DMS79 treated with DMSO at 0.1 percent for 48 hours (cell line): Measurements from ENCODE around the gene CIB1.
A peak's percentile ranks its signal among the peaks of the same experiment; 100 is the strongest.
"Not testable (repeated sequence)": the region's sequence is repeated elsewhere in the genome, so short reads cannot be mapped to it uniquely, and the experiment has no call there.

Experiments
- DNase-seq: peaks from one replicate; lab custom pipeline; 2025; lab: John Stamatoyannopoulos, UW

The CIB1 gene

DNA sequence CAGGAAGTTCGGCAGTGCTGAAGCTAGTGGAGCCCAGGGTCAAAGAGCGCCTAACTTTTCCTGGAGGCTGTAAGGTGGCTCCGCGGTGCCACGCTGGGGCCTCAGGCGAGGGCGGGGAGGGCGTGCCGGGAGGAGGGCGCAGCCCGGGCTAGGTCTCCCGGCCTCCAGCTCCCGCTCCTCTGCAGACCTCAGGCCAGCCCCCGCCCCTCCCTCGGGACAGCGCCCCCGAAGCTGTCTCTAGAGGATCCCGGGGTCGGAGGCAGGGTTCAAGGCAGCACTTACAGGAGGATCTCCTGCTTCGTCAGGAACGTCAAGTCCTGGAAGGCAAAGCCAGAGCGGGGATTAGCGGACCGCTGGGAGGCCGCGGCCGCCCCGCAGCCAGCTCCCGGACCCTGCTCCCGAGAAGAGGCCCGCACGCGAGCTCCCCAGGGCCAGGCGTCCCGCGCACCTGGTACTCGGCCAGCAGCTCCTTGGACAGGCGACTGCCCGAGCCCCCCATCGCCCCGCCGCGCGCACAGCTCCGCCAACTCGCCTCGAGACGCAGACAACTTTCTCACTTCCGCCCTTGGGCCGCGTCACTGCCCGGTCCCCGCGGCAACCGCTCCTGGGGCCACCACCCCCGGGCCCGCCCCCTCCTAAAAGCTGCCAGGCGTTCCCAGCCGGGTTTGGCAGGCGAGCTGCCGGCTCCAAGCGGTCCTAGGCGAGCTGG is at the start of gene CIB1:
CIB1 (minus strand) TSS at position 555 of the 709 bp plus-strand sequence; CDS start at position 499, 56 bp downstream.
- no peak for DNase-seq

DNA sequence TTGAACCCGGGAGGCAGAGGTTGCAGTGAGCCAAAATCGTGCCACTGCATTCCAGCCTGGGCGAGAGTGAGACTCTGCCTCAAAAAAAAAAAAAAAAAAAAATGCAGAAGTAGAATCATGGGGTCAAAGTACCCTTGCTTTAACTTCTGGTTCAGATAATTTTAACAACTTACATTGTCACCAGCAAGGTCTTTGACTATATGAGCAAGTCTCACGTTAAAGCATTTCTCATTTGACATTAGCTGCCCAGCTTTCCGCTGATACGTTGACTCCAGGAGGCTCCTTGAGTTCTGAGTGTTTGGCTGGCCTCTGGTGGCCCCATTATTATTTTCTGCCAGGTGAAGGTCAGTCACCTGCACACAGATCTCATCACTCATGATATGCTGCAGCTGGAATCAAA is 47.9 kb upstream of the CIB1 start:
- DNase-seq: not testable (repeated sequence)

DNA sequence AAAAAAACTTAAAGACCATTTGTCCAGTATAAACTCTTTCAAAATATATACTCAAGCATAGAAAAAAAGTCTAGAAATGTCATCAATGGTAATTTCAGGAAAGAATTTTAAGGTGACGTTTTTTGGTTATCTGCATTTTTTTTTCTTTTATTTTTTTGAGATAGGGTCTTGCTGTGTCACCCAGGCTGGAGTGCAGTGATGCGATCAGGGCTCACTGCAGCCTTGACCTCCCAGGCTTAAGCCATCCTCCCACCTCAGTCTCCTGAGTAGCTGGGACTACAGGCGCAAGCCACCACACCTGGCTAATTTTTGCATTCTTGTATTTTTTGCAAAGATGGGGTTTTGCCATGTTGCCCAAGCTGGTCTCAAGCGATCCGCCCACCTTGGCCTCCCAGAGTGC is 47.0 kb upstream of the CIB1 start:
- DNase-seq: not testable (repeated sequence)

DNA sequence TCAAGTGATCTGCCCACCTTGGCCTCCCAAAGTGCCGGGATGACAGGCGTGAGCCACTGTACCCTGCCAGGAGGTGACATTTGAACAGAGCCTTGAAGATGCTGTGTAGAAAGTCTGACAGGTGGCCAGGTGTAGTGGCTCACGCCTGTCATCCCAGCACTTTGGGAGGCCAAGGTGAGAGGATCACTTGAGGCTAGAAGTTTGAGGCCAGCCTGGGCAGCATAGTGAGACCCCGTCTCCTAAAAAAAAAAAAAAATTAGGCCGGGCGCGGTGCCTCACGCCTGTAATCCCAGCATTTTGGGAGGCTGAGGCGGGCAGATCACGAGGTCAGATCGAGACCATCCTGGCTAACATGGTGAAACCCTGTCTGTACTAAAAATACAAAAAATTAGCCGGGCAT is 44.7 kb upstream of the CIB1 start:
- not testable (repeated sequence) for DNase-seq

DNA sequence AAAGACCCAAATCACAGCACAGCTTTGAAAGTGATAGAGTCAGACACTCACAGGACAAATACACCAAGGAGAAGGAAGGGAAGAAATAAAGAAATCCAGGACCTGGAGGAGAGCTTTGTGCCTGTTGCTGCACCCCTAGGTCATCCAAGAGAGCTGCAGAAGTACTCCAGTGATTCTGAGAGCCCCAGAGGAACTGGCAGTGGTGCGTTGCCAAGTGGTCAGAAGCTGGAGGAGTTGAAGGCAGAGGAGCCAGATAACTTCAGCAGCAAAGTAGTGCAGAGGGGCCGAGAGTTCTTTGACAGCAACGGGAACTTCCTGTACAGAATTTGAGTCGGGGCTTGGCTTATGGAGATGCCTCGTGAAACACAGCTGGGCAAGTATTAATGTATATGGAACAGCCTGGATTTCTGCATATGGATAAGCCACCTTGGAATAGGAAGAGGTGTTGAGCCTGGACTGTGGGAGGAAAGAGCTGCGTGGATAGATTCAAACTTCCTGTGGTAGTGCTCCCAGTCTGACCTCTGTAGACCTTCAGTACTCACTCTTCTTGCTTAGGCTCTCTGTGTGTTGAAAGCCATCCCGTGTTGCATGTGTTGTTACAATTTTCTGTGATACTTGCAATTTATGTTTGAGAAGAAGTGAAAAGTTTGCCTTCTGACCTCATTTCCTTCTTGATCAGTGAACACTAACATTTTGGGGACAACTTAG is 37.9 kb upstream of the CIB1 start:
- no peak for DNase-seq

DNA sequence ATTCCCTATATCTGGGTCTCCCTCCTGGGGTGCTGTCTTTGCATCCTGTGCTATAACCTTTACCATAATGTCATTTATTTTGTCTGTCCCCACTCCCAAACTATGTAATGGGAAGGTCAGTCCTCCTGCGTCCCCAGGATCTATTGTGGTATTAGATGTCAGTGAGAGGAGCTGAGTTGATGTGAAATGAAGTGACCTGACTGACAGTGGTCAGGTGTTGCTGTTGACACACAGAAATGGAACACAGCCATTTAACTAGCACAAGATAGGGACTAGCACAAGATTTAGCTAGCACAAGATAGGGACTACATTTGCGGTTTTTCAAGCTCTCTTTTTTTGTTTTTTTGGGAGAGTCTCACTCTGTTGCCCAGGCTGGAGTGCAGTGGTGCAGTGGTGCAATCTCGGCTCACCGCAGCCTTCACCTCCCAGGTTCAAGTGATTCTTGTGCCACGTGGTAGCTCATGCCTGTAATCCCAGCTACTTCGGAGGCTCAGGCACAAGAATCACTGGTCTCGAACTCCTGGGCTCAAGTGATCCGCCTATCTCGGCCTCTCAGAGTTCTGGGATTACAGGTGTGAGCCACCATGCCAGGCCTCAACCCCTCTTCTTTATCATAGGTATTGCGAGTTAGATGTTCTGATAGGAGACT is 36.9 kb upstream of the CIB1 start:
- DNase-seq: no peak

DNA sequence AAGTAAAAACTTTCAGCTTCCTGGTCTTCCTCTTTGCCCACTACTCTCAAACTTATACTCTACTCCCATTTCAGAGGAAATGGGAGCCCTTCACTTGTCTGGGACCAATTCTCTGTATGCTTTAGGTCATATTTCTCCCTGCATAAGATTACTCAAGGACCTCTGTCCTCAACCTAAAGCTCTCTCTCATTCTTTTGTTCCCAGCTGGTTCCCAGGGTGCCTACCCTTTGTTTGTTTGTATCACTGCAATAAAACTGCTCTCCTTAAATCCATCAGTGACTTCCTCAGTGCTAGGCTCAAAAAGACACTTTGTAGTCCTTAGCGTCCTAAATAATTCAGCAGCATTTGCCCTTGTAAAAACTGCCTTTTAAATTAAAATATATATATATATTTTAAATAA is 34.7 kb upstream of the CIB1 start:
- DNase-seq: peak; percentile 20

DNA sequence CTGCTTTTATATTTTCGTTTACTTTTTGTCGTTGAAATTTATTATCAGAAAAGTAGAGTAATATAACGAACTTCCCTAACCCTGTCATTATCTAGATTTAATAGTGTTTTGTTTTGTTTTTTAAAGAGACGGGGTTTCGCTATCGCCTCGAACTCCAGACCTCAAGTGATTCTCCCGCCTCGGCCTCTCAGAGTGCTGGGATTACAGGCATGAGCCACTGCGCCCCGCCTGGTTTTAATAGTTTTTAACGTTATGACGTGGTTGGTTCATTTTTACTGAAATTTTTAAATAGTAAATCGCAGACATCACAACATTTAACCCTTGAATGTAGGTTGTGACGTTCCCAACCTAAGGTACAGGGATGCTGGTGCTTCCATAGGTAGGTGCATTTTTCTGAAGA is 32.7 kb upstream of the CIB1 start:
- DNase-seq: no peak

DNA sequence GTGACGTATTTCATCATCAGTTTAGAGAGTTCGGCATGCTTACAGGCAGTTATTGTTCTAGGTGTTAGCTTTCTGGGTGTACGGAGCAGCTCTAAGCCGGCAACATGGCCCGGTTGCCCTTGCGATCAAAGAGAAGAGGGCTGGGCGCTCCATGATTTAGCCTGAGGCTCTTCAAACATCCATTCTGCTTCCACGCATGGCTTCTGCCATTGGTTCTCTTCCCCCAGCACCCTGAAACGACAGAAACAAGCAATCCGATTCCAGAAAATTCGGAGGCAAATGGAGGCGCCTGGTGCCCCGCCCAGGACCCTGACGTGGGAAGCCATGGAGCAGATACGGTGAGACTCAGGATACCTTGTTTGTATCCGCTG is 32.3 kb upstream of the CIB1 start:
- DNase-seq: peak; percentile 62

DNA sequence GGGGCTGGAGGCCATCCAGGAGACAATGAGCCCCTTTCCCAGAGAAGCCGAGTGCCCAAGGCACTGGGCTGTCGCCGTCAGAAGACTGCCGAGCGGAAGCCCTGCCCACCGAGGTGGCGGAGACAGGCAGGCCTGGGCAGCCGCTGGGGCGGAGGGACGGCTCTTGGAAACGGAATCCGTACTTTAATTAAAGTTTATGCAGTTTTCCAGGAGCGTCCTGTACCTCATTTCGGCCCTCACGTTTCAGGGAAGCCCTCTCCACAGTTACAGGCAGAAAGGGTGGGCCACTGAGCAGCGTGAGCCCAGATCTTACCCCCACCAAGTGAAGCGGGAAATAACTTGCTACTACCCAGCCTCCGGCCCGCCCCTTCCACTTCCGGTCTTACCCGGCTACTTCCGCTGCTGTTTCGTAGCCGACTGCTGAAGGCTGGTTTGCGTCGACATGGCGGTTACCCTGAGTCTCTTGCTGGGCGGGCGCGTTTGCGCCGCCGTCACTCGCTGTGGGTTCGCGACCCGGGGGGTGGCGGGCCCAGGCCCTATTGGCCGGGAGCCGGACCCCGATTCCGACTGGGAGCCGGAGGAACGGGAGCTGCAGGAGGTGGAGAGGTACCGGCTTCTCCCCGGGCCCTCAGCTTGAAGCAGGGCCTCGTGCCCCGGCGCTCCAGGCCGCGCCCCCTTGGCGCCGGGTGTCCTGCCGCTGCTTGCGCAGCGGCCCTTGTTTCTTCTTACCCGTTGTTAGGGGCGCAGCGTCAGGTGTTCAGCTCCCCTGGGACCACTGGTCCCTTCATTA is 31.7 kb upstream of the CIB1 start, which contains the start of gene NGRN:
NGRN (plus strand) TSS at position 402 of the 790 bp plus-strand sequence; CDS start at position 443, 41 bp downstream.
- peak; percentile 73 for DNase-seq

DNA sequence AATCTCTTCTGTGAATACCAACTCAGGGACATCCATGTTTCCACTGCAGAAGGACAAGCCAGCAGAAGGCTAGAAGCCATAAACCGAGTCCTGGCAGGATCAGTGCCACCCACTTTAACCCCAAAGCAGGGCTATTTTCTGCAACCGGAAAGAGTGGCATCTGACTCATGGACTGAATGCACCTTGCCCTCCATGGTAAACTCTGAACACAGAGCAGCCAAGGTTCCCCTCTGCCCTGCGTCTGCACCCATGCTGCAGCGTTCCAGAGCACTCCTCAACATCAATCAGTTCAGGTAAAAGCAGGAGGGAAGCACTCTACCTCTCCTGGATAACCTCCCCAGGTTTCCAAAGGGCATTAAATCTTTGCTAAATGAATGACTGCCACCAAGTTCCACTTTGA is 30.9 kb upstream of the CIB1 start:
- DNase-seq: no peak

DNA sequence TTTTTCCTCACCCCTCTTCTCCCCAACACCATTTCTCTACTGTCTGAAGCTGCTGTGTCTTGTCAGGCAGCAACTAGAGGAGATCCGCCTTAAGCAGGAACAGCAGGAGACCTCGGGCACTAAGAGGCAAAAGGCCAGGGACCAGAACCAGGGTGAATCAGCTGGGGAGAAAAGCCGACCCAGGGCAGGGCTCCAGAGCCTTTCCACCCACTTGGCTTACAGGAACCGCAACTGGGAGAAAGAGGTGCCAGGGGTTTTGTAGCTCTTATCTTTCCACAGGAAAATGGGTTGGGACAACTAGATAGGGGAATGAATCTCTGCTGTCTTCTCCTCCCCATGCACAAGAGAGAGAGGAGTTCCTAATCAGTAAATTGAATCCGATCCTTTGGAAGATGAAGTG is 28.7 kb upstream of the CIB1 start:
- DNase-seq: no peak

DNA sequence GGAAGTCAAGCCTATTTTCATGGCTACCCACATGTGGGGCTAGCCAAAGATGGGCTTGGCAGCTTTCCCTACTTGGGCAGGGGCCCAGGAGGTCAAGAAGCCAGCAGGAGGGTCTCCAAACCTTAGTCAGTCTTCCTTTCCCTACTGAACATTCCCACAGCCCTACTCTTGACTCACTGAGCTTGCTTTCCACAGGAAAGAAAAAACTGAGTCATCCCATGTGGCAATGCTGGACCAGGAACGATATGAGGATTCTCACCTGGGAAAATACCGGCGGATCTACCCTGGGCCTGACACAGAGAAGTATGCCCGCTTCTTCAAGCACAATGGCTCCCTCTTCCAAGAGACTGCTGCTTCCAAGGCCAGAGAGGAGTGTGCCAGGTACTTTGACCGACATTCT is 28.1 kb upstream of the CIB1 start:
- DNase-seq: no peak

DNA sequence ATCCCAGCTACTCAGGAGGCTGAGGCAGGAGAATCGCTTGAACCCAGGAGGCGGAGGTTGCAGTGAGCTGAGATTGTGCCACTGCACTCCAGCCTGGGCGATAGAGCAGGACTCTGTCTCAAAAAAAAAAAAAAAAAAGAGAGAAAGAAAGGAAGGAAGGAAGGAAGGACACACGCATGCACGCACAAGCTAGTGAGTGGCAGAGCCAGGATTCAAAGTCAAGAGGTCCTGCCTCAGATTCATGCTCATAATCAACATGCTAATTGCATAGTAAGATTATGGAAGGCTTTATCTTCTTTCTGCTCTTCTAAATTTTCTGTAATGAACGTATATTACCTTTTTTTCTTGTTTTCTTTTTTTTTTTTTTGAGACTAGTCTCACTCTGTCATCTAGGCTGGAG is 27.0 kb upstream of the CIB1 start:
- DNase-seq: not testable (repeated sequence)

DNA sequence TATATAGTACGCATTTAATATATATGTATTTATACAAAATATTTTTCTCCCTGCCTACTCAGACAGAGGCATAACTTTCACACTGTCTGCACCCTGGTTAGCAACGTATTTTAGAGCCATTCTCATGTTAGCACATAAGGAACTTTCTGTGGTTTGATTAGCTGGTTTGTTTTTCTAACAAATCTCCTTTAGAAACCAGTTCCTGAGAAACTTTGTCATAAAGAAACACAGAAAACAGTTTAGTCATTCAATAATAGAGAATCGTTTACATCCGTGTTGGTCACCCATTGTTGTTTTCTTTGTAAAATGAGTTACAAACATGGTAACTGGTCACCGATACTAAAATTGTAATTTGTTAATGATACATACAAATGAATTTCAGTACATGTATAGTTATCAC is 25.8 kb upstream of the CIB1 start:
- no peak for DNase-seq

DNA sequence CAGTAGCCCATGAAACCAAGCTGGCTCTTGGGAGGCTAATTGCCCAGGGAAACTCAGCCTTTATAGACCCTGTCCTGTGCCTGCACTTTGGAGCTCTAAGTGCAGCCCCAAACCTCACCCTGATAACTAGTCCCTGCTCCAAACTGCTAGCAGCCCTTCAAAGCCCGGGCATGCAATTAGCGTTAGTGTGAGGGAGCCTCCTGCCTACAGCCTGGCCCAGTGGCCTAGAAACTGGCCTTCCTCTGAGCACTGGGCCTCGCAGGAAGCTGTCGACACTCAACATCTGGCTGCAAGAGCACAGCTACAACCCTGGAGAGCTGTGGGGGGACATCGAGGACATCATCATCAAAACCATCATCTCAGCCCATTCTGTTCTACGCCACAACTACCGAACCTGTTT is 24.0 kb upstream of the CIB1 start:
- no peak for DNase-seq

DNA sequence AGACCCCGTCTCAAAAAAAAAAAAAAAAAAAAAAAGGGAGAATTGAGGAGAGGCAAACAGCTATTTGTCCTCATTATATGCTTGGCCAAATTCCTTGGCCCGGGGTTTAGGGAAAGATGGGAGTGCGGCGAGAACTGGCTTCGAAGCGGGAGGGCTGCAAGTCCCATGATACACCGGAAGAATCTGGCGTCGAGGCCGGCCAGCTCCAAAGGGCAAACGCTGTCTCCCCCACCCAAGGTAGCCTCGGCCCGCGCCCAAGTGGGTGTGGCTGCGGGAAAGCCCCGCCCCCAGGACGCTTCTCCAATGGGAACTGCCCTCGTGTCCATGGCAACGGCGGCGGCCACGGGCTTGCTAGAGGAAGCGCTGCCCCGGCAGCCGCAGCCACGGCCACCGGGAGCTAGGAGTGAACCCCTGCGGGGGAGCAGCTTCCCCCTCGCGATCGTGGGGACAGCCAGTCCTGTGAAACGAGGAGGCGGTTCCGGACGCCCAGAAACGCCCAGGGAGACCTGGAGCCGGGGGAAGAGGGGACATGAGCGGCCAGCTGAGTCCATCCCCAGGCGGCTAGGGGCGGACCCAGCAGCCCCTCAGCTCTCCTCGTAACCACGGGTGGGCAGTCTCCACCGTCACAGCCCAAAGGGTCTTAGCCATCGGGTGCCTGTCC is 15.6 kb upstream of the CIB1 start, which contains the start of gene TTLL13:
TTLL13 (plus strand) TSS at position 354 of the 661 bp plus-strand sequence. CDS start 1,075 bp downstream, outside the sequence.
- peak; percentile 44 for DNase-seq

DNA sequence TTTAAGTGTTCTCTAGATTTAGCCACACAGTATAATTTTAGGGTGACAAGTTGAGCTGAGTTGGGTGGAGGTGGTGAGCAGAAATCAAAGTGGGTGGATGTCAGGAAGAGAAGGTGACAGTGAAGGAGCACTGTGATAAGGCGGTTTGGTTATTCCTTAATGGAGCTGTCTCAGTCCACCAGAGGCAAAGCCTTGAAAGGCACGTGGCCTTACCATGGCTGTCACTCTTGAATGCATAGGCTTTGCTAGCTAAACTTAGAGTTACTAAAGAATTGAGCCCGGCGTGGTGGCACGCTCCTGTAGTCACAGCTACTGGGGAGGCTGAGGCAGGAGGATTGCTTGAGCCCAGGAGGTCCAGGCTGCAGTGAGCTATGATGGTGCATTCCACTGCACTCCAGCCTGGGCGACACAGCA is 15.1 kb upstream of the CIB1 start:
- no peak for DNase-seq

DNA sequence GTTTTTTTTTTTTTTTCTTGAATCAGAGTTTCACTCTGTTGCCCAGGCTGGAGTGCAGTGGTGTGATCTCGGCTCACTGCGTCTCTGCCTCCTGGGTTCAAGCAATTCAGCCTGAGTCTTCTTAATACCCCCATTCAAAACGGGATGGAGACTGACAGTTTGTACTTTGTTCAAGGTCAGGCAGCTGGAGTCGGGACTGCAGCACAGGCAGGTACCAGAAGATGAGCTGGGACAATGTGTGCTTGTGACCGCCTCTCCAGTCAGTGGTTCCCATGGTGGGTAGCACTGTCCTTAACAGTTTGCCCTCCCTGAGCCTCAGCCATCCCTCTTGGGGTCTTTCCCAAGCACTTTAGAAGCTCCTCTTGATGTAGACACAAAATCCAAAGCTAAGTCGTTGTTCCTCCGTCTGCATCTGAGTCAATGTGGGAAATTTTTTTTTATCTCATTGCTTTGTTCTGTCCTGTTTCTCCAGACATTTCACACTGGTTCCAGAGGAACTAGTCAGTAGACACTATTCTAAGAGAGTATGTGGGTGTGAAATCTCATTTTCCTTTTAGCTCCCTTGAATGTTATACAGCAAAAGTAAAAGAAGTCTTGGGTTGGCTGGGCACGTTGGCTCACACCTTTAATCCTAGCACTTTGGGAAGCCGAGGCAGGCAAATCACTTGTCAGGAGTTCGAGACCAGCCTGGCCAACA is 10.3 kb upstream of the CIB1 start:
- DNase-seq: no peak

DNA sequence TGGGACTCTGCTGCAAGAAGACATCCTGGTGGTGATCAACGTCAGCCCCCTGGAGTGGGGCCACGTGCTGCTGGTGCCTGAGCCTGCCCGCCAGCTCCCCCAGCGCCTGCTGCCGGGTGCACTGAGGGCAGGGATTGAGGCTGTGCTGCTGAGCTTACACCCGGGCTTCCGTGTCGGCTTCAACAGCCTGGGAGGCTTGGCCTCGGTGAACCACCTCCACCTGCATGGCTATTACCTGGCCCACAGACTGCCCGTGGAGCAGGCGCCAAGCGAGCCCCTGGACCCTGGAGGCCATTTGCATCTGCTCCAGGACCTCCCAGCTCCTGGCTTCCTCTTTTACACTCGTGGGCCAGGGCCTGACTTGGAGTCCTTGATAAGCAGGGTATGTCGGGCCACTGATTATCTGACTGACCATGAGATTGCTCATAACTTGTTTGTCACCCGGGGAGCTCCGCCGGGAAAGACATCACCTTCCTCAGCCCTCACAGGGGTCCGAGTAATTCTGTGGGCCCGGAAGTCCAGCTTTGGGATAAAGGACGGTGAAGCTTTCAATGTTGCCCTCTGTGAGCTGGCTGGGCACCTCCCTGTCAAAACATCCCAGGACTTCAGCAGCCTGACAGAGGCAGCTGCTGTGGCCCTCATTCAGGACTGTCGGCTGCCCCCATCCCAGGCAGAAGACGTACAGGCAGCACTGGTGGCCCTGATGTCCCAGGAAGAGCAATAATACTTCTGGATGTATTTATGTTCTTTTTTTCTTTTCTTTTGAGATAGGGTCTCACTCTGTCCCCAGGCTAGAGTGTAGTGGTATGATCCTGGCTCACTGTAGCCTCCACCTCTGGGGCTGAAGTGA is 7.8 kb upstream of the CIB1 start:
- DNase-seq: no peak
